ENCODE results near the gene PTPN20.
A peak's percentile ranks its signal among the peaks of the same experiment; 100 is the strongest.

DNA sequence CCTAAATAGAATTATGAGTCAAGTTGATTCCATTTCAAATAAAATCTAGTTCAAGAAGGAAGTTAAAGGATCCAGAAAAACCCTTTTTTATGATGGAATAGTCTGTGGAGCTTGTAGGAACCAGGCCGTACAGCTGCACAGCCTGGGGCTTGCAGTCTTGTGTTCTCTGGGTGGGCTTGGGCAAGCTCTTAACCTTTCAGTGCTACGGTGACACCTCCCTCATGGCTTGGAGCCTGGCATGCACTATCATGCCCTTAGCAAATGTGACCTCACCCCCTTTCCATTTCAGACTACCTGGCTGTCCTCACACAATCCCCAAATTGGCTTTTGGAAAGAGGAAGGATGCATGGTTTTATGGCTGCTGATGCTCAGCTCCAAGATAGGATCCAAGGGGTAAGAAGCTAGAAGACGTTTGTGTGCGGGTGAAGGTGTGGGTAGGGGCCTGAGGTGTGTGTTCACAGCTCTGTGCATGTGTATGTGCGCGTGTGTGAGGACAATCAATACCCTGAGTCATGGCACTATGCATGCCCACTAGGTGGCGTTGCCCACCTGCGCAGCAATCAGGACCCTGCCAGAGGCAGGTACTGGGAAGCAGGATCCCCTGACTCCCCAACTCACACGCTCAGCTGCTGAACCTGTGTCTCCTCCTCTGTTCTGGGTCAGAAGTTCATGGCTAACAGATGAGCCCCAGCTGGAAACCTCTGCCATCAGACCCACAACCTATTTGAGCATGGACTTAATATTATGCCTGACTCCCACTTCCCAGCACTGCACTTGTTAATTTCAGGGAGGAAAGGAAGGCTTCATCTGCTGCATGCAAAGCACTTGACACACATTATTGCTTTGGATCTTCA, 113.4 kb downstream of the PTPN20 start:
- TF ChIP-seq, protein P1, sequence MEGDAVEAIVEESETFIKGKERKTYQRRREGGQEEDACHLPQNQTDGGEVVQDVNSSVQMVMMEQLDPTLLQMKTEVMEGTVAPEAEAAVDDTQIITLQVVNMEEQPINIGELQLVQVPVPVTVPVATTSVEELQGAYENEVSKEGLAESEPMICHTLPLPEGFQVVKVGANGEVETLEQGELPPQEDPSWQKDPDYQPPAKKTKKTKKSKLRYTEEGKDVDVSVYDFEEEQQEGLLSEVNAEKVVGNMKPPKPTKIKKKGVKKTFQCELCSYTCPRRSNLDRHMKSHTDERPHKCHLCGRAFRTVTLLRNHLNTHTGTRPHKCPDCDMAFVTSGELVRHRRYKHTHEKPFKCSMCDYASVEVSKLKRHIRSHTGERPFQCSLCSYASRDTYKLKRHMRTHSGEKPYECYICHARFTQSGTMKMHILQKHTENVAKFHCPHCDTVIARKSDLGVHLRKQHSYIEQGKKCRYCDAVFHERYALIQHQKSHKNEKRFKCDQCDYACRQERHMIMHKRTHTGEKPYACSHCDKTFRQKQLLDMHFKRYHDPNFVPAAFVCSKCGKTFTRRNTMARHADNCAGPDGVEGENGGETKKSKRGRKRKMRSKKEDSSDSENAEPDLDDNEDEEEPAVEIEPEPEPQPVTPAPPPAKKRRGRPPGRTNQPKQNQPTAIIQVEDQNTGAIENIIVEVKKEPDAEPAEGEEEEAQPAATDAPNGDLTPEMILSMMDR (IDR thresholded peaks at IDR 0.05; ENCODE audit: borderline replicate concordance, extremely low read depth, low read length, poor library complexity, severe bottlenecking): peak; percentile 94
- no peak for TF ChIP-seq EZH2 (IDR thresholded peaks at IDR 0.05; ENCODE audit: borderline replicate concordance, low read depth, low read length, severe bottlenecking)
